ENCODE measurements around the gene TPP1.

The TPP1 gene

DNA sequence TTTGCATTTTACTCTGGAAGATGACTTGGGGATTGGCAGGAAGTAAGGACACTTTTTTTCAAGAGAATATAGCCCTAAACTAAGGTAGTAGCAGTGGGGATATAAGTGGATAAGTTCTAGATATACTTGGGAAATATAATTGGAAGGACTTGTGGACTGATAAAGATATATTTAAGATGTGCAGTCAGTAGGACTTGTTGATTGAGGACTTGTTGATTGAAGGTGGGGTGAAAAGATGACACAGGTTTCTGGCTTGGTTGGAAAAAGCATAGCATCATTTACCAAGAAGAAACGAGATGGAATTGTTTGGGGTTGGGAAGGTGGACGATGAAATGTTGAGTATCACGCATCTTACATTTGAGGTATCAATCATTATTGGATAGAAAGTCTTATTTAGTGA, 5.7 kb downstream of the TPP1 start:
- H3K4me3 ChIP-seq (ENCODE audit: control insufficient read depth, low read depth, low read length): no peak overlapping the region
- TF ChIP-seq, protein P1, sequence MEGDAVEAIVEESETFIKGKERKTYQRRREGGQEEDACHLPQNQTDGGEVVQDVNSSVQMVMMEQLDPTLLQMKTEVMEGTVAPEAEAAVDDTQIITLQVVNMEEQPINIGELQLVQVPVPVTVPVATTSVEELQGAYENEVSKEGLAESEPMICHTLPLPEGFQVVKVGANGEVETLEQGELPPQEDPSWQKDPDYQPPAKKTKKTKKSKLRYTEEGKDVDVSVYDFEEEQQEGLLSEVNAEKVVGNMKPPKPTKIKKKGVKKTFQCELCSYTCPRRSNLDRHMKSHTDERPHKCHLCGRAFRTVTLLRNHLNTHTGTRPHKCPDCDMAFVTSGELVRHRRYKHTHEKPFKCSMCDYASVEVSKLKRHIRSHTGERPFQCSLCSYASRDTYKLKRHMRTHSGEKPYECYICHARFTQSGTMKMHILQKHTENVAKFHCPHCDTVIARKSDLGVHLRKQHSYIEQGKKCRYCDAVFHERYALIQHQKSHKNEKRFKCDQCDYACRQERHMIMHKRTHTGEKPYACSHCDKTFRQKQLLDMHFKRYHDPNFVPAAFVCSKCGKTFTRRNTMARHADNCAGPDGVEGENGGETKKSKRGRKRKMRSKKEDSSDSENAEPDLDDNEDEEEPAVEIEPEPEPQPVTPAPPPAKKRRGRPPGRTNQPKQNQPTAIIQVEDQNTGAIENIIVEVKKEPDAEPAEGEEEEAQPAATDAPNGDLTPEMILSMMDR (IDR thresholded peaks at IDR 0.05; ENCODE audit: control insufficient read depth, insufficient read depth, low read depth, low read length, missing control alignments): no peak
- DNase-seq (ENCODE audit: low read depth): no peak

DNA sequence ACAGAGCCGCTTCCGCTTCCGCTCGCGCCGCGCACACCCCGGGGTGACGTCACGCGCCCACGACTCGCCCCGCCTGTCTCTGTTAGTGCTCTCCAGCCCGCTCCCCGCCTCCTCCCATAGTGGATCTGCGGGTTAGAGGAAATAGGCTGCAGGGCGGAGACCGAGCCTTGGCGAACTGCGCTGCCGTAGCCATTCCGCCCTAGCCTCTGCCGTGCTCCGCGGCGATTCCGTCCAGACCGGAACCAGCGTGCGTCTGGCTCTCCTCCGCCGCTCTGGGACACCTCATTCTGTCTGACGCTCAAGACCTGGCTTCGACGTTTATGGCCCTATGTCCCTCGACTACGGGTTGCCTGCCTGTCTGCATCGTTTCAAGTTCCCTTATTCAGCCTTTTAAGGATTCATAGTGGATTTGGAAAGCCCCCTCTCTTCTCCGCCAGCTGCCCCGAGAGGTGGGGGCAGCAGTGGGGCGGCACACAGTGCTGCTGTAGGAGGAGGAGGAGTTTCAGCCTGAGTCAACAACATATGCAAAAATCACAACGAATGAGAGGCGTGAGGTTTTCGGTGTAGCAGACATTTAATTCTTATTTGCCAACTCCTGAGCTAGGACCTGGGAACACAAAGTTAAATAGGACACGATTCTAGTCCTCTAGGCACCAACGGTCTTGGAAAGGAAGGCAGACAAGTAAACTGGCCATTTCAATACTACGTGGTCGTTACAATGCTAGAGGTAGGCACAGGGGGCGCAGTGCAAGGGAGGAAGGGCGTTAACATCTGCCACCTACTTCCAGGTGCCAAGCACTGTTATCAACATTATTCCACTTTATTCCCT, 6.8 kb downstream of the TPP1 start, which contains the start of gene TAF10:
Gene TAF10, minus strand, starts transcription at position 4 of the 829 bp plus-strand sequence. CDS start 27 bp downstream, outside the sequence.
- peak within 1 kb of the TSS; percentile 65 for H3K4me3 ChIP-seq (ENCODE audit: control insufficient read depth, low read depth, low read length)
- DNase-seq (ENCODE audit: low read depth): peak; percentile 86
- TF ChIP-seq, protein P1 (IDR thresholded peaks at IDR 0.05; ENCODE audit: control insufficient read depth, insufficient read depth, low read depth, low read length, missing control alignments): peak; percentile 60

DNA sequence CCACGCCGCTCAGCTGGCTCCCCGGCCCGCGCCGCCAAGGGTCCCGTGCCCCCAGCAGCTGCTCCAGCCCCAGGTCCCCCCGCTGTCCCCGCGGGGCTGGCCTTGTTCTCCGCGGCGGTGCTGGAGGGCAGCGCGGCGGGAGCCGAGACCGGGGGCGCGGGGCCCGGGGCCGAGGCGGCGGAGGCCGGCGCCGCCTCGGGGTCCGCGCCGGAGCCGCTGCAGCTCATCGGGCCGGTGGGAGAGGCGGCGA, 7.3 kb downstream of the TPP1 start:
- no peak for DNase-seq (ENCODE audit: low read depth)
- peak overlapping the region; percentile 65 for H3K4me3 ChIP-seq (ENCODE audit: control insufficient read depth, low read depth, low read length)
- TF ChIP-seq, protein P1 (IDR thresholded peaks at IDR 0.05; ENCODE audit: control insufficient read depth, insufficient read depth, low read depth, low read length, missing control alignments): no peak

DNA sequence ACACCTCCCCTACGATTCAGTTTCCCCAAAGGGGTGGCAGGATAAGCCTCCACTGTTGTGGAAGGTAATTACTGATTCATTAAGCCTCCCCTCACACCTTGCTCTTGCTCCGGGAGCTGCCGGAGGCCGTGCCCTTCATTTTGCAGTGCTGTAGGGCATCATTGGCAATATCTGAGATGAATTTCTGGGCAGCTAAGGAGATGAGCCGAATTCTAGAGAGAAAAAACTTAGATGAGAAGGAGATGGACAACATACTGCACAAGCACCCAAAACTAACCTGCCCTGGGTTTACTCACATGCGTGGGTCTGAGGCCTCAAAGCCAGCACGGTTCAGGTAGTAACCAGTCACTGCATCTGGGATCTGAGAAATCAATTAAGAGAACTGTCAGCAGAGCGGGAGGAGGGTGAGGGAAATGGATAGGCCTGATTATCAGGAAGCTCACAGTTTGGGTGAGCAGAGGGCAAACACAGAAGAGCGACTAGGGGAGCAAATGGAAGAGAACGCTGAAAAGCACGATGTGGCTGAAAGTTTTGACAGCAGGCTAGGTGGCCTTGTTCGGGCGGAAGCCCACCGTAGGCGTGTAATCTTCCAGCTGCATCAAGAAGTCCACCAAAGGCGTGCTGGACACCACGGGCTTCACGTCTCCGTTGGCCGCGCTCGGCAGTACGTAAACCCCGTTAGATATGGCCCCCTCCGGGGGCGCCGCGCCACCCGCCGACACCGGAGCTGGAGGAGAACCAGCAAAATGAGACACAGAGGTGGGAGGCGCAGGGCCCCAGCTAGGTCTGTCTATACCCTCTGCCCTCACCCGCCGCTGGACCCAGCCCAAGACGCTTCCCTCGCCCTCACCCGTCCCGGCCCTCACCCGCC, 7.9 kb downstream of the TPP1 start:
- TF ChIP-seq, protein P1 (IDR thresholded peaks at IDR 0.05; ENCODE audit: control insufficient read depth, insufficient read depth, low read depth, low read length, missing control alignments): no peak
- no peak for DNase-seq (ENCODE audit: low read depth)
- peak overlapping the region; percentile 65 for H3K4me3 ChIP-seq (ENCODE audit: control insufficient read depth, low read depth, low read length)

DNA sequence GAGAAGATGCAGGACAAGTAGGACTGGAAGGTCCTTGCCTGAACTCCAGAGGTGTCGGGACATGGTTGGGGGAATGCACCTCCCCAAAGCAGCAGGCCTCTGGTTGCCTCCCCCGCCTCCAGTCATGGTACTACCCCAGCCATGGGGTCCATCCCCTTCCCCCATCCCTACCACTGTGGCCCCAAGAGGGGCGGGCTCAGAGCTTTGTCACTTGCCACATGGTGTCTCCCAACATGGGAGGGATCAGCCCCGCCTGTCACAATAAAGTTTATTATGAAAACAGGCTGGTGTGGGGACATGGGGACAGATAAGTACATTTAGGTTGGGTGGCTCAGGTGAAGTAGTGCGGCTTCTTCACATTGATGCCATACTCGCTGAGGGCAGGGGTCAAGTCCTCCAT, 8.6 kb downstream of the TPP1 start:
- peak overlapping the region; percentile 65 for H3K4me3 ChIP-seq (ENCODE audit: control insufficient read depth, low read depth, low read length)
- DNase-seq (ENCODE audit: low read depth): no peak
- TF ChIP-seq, protein P1 (IDR thresholded peaks at IDR 0.05; ENCODE audit: control insufficient read depth, insufficient read depth, low read depth, low read length, missing control alignments): no peak

DNA sequence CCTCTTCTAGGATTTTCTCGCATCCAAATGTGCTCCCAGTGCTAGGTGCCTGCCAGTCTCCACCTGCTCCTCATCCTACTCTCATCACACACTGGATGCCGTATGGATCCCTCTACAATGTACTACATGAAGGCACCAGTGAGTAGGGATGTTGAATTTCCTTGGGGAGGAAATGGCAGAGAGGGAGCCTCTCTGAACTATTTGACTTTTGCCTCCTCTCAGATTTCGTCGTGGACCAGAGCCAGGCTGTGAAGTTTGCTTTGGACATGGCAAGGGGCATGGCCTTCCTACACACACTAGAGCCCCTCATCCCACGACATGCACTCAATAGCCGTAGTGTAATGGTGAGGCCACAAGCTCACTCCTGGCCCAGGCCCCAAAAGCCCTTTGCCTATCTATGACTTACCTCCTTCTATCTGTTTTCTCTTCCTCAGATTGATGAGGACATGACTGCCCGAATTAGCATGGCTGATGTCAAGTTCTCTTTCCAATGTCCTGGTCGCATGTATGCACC, 9.7 kb downstream of the TPP1 start:
- TF ChIP-seq, protein P1 (IDR thresholded peaks at IDR 0.05; ENCODE audit: control insufficient read depth, insufficient read depth, low read depth, low read length, missing control alignments): no peak
- H3K4me3 ChIP-seq (ENCODE audit: control insufficient read depth, low read depth, low read length): no peak overlapping the region
- DNase-seq (ENCODE audit: low read depth): no peak

Data from AG09309 (cell line).